Smooth muscle cell of the brain vasculature (primary cell): ENCODE data around the gene TNFRSF9.
"Not testable (repeated sequence)": the region's sequence is repeated elsewhere in the genome, so short reads cannot be mapped to it uniquely, and the experiment has no call there.

Experiments
- DNase-seq: peaks from one replicate; pipeline ENCODE4 v3.0.0-alpha.2; 2012; ENCODE audit warnings: low read depth, low spot score

TNFRSF9 gene

DNA sequence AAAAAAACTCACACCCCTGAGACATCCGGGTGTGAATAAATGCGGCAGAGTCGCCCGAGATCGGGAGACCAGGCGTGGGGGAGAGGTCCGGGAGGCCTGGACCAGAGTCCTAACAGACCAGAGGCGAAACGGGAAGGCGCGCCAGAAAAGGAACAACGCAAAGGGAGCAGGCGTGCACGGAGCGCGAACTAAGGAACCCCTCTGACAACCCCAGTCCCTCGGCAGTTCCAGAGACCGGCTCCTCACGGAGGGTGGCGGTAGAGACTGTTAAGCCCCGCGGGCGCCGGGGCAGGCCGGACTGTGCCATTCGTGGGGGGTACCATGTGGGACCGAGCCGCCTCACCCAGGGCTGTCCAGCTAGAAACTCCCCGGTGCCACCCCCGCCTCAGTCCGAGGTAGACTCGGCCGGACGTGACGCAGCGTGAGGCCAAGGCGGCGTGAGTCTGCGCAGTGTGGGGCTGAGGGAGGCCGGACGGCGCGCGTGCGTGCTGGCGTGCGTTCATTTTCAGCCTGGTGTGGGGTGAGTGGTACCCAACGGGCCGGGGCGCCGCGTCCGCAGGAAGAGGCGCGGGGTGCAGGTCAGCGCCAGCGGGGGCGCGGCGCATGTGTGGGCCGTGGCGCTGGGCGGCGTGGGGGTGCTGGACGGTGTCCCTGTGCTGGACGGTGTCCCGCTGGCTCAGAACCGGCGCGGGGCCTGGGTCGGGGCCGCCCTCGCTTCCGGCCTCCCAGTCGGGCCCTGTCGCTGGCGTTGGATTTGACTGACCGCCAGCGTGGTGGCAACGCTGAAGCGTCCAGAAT lies 20.8 kb upstream of the TNFRSF9 start, which contains the start of gene PARK7:
Gene PARK7 (plus strand): TSS at position 496 of the 798 bp plus-strand sequence. CDS start 1,075 bp downstream, outside the sequence.
- peak; percentile 97 for DNase-seq

DNA sequence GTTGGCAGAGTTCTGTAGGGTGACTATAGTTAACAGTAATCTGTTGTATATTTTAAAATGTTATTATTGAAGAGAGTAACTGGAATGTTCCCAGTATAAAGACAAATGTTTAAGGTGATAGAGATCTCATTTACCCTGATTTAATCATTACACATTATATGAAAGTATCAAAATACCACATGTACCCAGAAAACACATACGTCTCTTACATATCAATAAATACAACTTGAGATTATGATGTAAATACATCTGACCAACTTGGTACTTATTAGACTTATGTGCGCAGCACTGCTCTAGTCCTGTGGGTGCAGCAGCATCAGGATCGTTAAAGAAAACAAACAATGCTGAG lies 20.2 kb upstream of the TNFRSF9 start:
- DNase-seq = no peak

GRCh38 chr1:7960165-7960564 lies 19.5 kb upstream of the TNFRSF9 start:
- DNase-seq = no peak

- DNase-seq = no peak
Measured at GRCh38 chr1:7956218-7957032, 15.8 kb upstream of the TNFRSF9 start.

GRCh38 chr1:7954683-7955082 lies 14.0 kb upstream of the TNFRSF9 start:
- DNase-seq = no peak

- peak; percentile 67 for DNase-seq
Measured at GRCh38 chr1:7953850-7954609, 13.4 kb upstream of the TNFRSF9 start.

GRCh38 chr1:7952791-7953190 lies 12.2 kb upstream of the TNFRSF9 start:
- not testable (repeated sequence) for DNase-seq

DNA sequence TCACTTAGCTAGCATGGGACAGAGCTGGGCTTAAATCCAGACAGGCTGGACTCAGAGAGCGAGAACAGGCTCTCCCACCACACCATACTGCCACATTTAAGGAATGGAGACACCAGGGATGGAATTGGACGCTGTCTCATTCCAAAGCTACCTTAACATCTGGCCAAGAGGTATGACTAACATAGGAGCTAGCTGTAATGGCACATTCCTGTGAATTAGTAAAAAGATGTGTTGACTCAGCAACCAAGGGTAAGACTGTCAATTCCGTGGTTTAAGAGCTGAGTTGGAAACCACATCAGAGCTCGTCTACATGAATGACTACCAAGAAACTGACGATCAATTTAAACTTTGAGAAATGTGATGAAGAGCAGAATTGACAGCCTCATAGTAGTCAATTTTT lies 8.3 kb upstream of the TNFRSF9 start:
- DNase-seq = no peak

GRCh38 chr1:7943251-7943650 lies 2.6 kb upstream of the TNFRSF9 start:
- no peak for DNase-seq

GRCh38 chr1:7942214-7942921 lies 1.7 kb upstream of the TNFRSF9 start:
- DNase-seq = no peak

- DNase-seq = no peak
Measured at GRCh38 chr1:7941437-7941793, 776 bp upstream of the TNFRSF9 start.

DNA sequence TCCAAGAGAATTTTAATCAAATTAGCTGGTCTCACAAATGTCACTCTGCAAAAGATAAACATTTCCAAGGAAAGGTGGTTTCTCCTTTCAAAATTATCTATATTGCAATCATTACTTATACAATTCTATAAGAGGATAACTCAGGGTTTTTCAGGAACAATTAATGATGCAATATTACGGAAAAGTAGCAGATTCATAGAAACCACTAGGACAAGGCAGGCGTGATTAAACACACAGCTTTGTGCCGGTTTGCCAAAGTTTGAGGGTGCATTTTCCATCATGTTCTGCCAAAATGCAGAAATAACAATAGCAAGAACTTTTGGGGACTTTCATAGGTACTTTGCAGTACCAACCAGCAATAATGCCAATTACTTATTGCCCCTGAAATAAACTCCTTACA lies 605 bp downstream of the TNFRSF9 start:
- DNase-seq = no peak

- no peak for DNase-seq
Measured at GRCh38 chr1:7938070-7938469, 2.6 kb downstream of the TNFRSF9 start.

DNA sequence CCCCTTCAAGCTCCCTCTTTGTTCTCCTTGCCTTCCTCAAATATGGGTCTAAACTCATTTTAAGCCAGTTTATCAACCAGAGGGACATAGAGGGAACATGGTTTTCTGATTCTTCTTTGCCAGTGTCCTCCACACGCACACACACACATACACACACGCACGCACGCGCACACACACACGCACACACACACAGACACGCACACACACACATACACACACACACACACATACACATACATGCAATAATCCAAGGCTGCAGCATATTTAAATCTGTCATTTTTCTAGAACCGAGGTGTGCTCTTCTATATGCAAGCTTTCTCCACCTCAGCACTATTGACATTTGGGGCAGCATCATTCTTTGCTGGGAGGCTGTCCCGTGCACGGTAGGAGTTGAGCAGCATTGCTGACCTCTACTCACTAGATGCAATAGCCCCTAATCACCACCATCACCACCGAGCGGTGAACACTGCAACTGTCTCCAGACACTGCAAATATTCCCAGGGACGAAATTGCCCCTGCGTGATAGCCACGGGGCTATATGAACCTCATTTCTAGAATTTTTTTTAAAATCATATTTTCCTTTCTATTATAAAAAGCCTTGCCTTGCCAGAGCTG lies 8.0 kb downstream of the TNFRSF9 start:
- DNase-seq = no peak

DNA sequence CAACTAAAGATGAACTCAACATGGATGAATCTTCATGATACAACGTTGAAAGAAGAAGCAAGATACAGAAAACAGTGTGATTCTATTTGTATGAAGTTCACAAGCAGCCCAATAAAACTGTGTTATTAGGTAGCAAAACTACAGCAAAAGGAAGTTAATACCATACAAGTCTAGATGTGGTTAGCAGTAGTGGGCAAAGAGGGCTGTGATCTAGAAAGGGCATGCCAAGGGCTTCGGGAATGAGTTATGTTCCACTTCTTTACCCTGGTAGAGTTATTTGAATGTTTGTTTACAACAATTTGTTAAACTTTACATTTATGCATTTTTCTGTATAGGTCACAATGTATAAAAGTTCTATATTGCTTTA lies 9.2 kb downstream of the TNFRSF9 start:
- DNase-seq = no peak

GRCh38 chr1:7930645-7931445 lies 9.8 kb downstream of the TNFRSF9 start:
- DNase-seq = no peak

DNA sequence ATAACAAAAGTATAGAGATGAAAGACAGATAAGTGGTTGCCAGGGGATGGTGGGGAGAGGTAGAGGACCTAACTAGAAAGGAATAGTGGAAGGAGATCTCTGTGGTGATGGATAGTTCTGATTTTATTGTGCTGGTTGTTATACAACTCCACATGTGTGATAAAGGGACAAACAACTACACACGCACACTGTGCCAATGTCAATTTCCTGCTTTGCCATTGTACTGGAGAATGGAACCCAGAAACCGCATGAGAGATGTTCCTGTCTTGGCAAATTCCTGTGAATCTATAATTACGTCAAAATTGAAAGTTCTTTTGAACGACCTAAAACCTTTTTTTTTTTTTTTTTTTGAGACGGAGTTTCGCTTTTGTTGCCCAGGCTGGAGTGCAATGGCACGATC lies 11.0 kb downstream of the TNFRSF9 start:
- DNase-seq = no peak

GRCh38 chr1:7928247-7928646 lies 12.4 kb downstream of the TNFRSF9 start:
- no peak for DNase-seq

DNA sequence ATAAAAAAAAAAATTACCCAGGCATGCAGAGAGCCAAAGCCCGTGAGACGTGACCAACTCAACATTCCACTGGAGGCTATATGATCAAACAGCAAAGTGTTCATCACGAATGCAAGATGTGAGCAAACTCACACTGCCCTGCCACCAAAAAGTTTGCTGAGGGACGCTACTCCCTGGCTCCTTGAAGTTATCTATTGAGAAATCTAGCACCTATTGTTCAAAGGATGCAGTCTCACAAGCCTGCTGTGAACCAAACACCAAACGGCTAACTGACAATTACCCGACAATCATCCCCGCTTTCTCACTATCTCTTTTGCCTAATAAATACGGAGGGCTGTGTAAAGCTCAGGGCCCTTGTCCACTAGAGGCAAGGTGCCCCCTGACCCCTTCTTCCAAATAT lies 13.6 kb downstream of the TNFRSF9 start:
- not testable (repeated sequence) for DNase-seq

- no peak for DNase-seq
Measured at GRCh38 chr1:7922301-7922700, 18.3 kb downstream of the TNFRSF9 start.
